Activated T-helper 9 cell treated with anti-CD3 and anti-CD28 coated beads, Interleukin-2, amount 50 U/mL, for 16 hours (primary cell): ENCODE results near the gene BLCAP.
"Not testable (repeated sequence)": the region's sequence is repeated elsewhere in the genome, so short reads cannot be mapped to it uniquely, and the experiment has no call there.

Source experiments
- DNase-seq: peaks from one replicate; pipeline ENCODE4 v3.0.0-alpha.2; 2020; ENCODE audit warnings: low read depth

BLCAP gene

DNA sequence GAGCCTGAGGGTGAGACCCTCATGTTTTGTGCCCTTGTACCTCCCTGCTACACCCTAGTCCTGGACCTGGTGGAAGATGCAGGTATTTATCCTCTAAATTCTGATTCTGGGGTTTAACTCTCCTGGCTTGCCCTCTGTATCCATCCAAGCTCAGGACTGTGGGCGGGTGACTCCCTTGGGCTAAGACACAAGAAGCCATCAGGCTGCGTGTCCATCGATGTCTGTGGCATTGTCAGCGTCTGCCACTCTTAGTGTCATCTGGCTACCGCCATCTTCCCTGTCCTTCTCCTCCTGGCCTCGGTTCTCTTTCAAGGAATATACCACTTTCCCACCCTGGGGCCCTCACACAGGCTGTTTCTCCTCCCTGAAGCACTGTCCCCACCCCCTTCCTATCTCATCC, 28.9 kb upstream of the BLCAP start:
- DNase-seq, result no peak

DNA sequence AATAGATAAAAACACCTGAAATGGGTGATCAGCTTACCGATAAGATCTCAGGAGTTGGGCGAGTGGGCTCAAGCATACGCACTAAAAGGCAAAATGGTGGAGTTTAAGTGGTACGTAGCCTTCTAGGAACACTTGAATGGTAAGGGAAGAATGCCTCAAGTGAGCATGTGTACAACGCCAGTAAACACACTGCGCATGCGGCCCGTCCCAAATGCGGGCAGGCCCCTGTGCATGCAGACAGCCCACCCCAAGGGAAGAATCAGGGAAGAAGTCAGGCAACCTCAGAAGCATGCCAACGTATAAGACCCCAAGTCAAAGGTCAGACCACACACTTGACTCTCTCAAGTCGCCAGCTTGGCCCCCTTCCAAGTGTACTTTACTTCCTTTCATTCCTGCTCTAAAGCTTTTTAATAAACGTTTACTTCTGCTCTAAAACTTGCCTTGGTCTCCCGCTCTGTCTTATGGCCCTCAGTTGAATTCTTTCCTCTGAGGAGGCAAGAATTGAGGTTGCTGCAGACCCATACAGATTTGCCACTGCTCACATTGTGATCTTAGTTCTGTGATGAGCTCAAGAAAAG, 27.1 kb upstream of the BLCAP start:
- DNase-seq, result not testable (repeated sequence)

DNA sequence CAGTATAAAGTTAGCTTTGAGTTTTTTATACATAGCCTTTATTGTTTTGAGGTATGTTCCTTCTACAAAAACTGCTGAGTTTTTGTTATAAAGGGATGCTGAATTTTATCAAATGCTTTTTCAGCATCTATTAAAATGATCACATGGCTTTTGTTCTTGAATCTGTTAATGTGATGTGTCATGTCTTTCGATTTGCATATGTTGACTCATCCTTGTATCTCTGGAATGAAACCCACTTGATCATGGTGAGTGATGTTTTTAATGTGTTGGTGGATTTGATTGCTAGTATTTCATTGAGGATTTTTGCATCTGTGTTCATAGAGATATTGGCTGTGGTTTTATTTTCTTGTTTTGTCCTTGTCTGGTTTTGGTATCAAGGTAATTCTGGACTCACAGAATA, 24.7 kb upstream of the BLCAP start:
- no peak for DNase-seq

DNA sequence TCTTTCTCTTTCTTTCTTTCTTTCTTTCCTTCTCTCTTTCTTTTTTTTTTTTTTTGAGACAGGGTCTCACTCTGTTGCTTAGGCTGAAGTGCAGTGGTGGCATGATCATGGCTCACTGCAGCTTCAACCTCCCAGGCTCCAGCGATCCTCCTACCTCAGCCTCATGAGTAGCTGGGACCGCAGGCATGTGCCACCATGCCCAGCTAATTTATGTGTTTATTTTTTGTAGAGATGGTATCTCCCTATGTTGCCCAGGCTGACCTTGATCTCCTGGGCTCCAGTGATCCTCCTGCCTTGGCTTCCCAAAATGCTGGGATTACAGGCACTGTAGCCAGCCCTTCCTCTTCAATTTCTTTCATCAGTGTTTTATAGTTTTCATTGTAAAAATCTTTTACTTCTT, 24.0 kb upstream of the BLCAP start:
- DNase-seq, result not testable (repeated sequence)

DNA sequence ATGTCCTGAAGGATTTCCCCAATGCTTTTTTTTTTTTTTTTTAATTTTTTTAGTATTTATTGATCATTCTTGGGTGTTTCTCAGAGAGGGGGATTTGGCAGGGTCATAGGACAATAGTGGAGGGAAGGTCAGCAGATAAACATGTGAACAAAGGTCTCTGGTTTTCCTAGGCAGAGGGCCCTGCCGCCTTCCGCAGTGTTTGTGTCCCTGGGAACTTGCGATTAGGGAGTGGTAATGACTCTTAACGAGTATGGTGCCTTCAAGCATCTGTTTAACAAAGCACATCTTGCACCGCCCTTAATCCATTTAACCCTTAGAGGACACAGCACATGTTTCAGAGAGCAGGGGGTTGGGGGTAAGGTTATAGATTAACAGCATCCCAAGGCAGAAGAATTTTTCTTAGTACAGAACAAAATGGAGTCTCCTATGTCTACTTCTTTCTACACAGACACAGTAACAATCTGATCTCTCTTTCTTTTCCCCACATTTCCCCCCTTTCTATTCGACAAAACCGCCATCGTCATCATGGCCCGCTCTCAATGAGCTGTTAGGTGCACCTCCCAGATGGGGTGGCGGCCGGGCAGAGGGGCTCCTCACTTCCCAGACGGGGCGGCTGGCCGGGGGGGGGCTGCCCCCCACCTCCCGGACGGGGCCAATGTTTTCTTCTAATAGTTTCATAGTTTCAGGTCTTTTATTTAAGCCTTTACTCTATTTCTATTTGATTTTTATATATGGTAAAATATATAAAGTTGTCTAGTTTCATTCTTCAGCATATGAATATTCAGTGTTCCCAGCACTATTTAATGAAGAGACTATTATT, 22.6 kb upstream of the BLCAP start:
- not testable (repeated sequence) for DNase-seq

DNA sequence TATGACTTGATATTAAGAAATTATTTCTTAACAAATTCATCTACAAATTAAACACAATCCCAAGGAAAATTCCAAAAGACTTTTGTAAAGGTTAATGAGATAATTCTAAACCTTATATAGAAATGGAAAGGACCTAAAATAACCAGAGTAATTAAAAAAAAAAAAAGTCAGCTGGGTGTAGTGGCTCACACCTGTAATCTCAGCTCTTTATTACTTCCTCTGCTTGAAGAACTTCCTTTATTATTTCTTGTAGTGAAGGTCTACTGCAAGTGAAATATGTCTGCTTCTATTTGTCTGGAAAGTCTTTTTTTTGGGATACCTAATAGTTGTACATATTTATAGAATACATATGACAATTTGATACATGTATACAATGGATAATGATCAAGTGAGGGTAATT, 20.2 kb upstream of the BLCAP start:
- no peak for DNase-seq

DNA sequence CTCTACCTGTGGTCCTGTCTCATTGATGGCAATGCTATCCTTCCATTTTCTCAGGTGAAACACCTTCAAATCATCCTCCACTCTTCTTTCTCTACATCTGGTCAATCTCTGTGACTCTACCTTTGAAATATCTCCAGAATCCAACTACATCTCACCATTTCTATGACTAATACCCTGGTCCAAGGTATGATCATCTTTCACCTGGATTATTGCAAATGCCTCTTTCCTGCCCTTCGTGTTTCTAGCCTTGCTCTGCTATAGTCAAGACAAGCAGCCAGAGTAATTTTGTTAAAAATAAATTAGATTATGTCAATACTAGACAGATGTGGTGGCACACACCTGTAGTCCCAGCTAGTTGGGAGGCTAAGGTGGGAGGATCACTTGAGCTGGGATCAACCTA, 17.8 kb upstream of the BLCAP start:
- DNase-seq, result no peak

DNA sequence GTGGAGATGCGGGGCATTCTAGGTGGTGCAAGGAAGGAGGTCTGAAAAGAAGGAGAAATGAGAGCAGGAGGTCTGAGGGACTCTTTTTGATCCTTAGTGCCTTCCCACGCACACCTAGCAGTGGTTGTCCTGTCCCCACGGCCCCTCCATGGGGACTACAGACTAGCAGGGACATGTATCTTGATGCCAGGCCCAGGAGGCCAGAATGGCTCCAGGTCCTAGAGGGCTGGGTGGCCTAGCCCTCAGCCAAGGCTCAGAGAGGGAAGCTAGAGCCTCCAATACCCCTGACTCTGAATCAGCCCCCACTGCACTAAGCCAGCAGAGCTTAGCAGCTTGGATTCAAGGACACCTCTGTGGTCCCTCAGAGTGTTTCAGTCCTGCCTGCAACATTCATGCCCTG, 16.7 kb upstream of the BLCAP start:
- DNase-seq, result no peak

DNA sequence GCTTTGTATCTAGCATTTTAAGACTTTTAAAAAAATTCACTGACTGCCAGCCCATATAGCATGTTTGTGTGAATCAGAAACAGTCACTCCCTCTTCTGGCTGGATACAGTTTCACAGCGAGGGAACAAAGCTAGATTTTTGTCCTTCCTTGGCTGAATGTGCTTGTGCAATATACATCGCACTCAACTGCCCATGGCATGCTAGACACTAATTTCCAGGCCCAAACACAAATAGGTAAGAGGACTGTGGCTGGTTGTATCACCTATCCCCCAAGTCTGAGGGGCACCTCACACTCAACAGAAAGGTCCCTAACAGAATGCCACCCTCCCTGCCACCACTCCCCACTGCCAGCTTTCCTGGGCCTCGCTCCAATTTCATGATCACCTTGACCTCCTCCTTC, 16.2 kb upstream of the BLCAP start:
- DNase-seq, result no peak

DNA sequence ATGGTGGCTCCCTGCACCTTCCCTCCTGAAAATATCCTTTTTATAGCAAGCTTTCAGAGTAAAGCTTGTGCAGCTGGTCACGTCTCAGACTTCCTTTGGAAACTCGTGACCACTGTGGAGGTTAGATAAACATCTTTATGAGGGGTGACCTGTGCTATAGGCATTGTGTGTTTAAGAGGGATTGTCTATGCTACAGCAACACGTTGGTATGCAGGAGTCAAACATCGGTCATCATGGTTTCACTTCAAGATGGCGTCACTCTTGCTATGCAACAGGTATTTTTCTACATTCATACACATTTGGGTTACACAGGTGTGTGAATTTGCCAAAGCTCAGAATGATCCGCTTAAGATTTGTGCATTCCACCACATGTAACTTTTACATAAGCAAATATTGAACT, 14.6 kb upstream of the BLCAP start:
- no peak for DNase-seq

DNA sequence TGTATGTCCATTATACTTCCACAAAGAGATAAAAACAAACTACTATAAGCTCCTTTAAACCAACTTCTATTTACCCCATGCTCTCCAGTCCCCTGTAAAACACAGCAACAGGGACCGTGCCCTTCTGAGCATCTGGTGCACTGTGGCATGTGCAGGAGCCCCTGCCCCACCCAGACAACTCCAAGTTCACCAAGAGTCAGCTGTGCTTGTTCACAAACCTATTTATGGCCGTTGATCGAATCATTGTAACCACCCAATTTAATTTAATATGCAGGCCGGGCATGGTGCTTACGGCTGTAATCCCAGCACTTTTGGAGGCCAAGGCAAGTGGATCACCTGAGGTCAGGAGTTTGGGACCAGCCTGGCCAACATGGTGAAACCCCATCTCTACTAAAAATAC, 13.7 kb upstream of the BLCAP start:
- DNase-seq, result no peak

DNA sequence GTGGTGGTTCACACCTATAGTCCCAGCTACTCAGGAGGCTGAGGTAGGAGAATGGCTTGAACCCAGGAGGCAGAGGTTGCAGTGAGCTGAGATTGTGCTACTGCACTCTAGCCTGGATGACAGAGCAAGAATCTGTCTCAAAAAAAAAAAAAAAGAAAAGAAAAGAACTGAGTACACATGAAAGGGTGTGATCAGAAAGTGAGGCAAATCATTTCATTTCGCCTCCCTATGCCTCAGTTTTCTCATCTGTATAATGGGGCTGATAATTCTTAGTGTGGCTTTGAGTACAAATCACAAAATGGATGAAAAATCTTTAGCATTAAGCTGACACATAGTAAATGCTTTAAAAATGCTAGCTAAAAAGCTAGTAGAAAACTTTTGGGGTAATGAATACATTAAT, 13.2 kb upstream of the BLCAP start:
- not testable (repeated sequence) for DNase-seq

DNA sequence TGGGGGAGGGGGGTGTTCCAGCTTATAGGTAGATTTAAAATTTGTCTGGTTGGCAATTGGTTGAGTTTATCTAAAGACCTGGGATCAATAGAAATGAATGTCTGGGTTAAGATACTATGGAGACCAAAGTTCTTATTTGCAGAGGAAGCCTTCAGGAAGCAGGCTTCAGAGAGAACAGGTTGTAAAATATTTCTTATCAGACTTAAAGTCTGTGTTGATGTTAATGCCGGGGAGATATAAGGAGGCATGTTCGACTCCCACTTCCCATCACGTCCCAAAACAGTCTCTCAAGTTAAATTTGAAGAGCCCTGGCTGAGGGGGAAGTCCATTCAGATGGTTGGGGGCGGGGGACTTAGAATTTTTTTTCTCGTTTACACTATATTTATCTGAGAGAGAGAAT, 12.3 kb upstream of the BLCAP start:
- no peak for DNase-seq

DNA sequence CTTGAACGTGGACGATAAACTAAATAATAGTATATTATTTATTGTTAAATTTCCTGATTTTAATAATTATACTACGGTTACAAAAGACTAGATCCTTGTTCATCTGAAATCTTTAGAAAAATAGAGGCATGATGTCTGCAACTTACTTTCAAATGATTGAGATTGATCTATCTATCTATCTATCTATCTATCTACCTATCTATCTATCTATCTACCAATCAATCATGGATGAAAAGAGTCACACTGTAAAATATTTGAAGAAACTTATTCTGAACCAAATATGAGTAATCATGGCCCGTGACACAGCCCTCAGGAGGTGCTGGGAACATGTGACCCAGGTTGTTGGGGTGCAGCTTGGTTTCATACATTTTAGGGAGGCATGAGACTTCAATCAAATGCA, 11.7 kb upstream of the BLCAP start:
- DNase-seq, result no peak

DNA sequence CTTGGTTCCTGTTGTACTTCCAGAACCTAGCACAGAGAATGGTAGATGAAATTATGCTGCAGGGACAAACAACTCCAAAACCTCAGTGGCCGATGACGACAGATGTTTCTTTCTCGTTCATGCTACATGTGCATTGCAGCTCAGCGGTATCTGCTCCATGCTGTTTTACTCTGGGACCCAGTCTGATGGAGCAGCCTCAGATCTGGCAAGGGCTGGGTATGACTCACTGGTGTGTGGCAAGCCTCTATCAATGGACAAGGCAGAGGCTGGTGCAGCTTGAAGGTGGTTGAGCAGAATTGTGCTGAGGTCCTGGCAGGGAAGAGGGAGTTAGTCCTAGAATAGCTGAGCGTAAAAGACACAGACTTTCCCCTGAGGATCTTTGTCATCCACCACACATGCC, 10.3 kb upstream of the BLCAP start:
- DNase-seq, result no peak

DNA sequence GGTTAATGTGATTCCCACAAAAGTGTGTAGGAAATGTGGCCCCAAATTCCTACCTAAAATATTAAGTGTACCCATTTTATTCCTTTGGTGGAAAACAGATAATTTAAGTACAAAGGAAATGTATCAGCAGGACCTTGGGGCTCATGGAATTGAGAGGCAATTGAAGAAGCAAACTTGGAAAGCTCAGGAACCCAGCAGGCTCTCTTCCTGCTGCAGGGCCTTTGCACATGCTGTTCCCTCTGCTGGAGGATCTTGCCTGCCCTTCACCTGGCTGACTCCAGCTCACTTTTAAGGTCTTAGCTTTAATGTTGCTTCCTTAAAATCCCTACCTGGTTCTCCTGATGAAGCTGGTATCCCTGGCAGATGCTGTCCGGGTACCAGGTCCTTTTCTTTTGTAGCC, 9.8 kb upstream of the BLCAP start:
- DNase-seq, result no peak

DNA sequence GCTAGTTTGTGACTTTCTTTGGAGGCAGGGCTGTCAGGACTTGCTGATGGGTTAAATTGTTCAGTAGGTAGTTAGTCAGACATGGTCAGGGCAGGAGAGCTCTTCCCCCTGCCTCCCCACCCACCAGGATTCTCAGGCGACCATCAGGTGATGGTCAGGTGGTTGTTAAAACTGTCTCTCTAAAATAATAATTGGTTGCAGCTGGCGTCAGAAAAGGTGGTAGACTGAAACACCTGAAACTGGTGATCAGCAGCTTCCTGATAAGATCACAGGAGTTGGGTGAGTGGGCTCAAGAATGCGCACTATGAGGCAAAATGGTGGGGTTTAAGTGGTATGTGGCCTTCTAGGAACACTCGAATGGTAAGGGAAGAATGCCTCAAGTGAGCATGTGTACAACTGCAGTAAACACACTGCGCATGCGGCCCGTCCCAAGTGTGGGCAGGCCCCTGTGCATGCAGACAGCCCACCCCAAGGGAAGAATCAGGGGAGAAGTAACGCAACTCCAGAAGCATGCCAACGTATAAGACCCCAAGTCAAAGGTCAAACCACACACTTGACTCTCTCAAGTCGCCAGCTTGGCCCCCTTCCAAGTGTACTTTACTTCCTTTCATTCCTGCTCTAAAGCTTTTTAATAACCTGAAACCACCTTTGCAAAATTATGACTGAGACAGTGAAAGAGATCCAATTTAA, 7.9 kb upstream of the BLCAP start:
- DNase-seq, result no peak

DNA sequence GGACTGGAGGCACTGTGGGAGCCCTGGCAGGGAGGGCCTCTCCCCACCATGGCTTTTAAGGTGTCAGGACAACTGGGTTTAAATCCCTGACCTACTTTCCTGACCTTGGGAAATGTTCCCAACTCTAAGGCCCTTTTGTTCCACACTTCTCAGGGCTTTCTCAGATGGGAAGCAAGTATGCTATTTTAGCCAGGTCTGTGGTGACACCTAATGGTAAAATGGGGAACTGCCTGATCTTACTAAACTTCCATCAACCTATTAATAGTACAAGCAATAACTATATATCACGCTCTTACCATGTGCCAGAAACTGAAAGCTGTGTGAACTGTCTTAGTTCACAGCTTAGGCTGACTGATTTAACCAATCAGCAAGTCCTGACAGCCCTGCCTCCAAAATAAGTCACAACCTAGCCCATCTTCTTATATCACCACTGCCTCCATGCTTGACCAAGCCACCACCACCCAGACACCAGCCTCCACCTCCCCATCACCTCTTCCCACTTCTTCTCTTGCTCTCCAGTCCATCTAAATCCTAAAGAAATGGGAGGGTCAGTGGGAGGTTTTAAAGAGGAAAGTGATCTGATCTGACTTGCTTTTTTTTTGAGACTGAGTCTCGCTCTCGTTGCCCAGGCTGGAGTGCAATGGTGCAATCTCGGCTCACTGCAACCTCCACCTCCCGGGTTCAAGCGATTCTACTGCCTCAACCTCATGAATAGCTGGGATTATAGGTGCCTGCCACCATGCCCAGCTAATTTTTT, 6.9 kb upstream of the BLCAP start:
- DNase-seq, result no peak

DNA sequence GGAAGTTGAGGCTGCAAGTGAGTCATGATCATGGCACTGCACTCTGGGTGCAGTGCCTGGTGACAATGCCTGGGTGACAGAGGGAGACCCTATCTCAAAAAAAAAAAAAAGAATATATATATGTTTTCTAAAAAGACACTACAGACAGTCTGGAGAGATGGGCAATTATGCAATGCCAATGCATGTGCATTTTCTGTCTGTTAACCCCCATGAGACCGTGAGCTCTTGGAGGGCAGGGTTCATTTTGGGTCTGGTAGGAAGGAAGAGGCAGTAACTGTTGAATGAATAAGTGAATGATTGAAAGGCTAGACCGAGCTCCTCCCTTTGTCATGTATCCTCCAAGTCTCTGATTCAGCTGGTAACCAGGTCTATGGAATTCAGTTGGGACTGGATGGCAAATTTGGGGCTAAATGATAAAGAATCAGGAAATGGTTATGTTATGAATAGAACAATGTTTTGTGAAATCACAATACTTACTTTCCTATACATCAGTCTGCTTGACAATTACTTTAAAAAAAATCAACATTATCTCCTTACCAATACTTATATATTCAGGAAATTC, 5.6 kb upstream of the BLCAP start:
- no peak for DNase-seq

DNA sequence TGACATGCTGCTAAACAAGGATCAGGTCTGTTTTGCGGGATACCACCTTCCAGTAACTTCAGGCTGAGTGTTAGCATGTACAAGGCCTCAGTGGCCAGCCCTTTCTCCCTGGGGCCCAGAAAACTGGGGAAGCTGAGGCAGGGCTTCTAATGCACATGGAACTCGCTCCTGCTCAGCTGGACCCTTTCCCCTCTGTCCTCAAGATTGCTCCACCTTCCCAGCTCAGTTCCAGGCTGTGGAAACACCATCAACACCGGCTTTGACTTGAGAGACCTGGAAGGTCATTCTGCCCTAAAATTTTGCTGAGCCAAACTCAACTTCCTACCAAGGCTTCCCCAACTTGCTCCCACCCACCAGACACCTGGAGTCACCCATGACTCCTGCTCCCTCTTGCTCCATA, 4.2 kb upstream of the BLCAP start:
- no peak for DNase-seq

DNA sequence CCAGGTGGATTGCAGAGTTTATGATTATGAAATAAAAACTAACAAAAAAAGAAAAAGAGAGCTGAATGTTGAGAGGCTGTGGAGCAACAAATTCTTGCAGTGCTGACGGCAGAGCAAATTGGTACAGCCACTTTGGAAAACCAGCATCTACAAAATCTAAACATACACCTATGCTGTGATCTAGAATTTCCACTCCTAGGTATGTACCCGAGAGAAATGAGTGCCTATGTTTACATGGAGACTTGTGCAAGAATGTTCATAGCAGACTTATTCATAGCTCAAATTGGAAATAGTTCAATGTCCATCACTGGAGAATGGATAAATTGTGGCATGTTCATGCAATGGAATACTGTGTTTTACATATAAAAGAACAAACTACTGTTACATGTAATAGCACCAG, 3.0 kb upstream of the BLCAP start:
- no peak for DNase-seq

DNA sequence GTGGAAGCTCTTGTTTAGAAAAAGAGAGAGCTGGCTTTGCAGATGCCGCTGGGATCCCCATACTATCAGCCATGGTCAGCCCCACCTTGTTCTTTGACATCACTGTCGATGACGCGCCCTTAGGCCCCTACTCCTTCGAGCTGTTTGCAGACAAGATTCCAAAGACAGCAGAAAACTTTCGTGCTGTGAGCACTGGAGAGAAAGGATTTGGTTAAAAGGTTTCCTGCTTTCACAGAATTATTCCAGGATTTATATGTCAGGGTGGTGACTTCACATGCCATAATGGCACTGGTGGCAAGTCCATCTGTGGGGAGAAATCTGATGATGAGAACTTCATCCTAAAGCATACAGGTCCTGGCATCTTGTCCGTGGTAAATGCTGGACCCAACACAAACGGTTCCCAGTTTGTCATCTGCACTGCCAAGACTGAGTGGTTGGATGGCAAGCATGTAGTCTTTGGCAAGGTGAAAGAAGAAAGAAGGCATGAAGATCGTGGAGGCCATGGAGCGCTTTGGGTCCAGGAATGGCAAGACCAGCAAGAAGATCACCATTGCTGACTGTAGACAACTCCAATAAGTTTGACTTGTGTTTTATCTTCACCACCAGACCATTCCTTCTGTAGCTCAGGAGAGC, 2.4 kb upstream of the BLCAP start:
- DNase-seq, result no peak
